Gastroesophageal sphincter (tissue), 4 donors: ENCODE data around the gene LYSMD2. TPM values are rescaled to one million over a fixed set of nuclear protein-coding genes. Genes with fewer than 3 reads are reported as not detected.

ENCODE experiments used
- ATAC-seq: fragments of 150-250 bp; one replicate; pipeline ENCODE4 v1.9.1; 2016; ENCODE audit warnings: mild to moderate bottlenecking, moderate library complexity
- H3K27ac ChIP-seq, 4 donors: fragments of 200-600 bp; sonication (generic) in 3 of 4; 1 replicate in 3 of 4; 2 replicates in 1 of 4; pipeline ENCODE4 v1.5.1; 2016 to 2019
- H3K27me3 ChIP-seq: fragments of 200-600 bp; sonication (generic); one replicate; pipeline ENCODE4 v1.5.1; 2019
- H3K36me3 ChIP-seq, 2 donors: fragments of 200-600 bp; sonication (generic); one replicate each; pipeline ENCODE4 v1.5.1; 2019; ENCODE audit warnings: control low read depth in 1 of 2
- H3K4me1 ChIP-seq, 3 donors: fragments of 200-600 bp; sonication (generic); 1 replicate in 2 of 3; 2 replicates in 1 of 3; pipeline ENCODE4 v1.5.1; 2016 to 2019; ENCODE audit warnings: control low read depth in 2 of 3
- H3K4me3 ChIP-seq, 2 donors: fragments of 200-600 bp; sonication (generic); one replicate each; pipeline ENCODE4 v1.5.1; 2019; ENCODE audit warnings: mild to moderate bottlenecking in 1 of 2, moderate library complexity in 1 of 2
- H3K9me3 ChIP-seq, 3 donors: fragments of 200-600 bp; sonication (generic); one replicate each; pipeline ENCODE4 v1.5.1; 2017 to 2019; ENCODE audit warnings: control low read depth in 2 of 3
- EP300 ChIP-seq: sonication (generic); formaldehyde crosslinking; IDR thresholded peaks from one replicate; pipeline ENCODE4 v1.6.1; 2017; ENCODE audit warnings: antibody characterized with exemption, mild to moderate bottlenecking
- POLR2A ChIP-seq, 2 donors: fragments of 450-650 bp; IDR thresholded peaks; one replicate each; pipeline ENCODE4 v1.6.1; 2017; ENCODE audit warnings: antibody characterized with exemption in 2 of 2, mild to moderate bottlenecking in 2 of 2, moderate library complexity in 1 of 2
- POLR2AphosphoS5 ChIP-seq: sonication (generic); formaldehyde crosslinking; IDR thresholded peaks from one replicate; pipeline ENCODE4 v1.6.1; 2017; ENCODE audit warnings: antibody characterized with exemption
- WGBS, 2 donors: methylation state at CpG; one replicate each; pipeline ENCODE4 v1.1.5; 2018; ENCODE audit warnings: low coverage in 1 of 2; 5-methylcytosine and 5-hydroxymethylcytosine counted together
- total RNA-seq, 4 donors: library from RNA; depleted of rRNA; stranded (reverse); fragments of >200 nt; gene quantifications; one replicate each; pipeline ENCODE4 v1.1.0, GENCODE V29; 2016
- TF ChIP-seq, protein P1 (sequence below), 4 experiments: fragments of 200-600 bp in 2 of 4; fragments of 450-650 bp in 2 of 4; sonication (generic) in 1 of 4; IDR thresholded peaks; one replicate each; pipeline ENCODE4 v1.5.1; 2017 to 2019; ENCODE audit warnings: antibody characterized with exemption in 4 of 4, mild to moderate bottlenecking in 2 of 4, moderate library complexity in 2 of 4

Gene LYSMD2
- total RNA-seq, 4 donors from 2014 or later = 8.9 to 27.9 (median 14.0) TPM

DNA sequence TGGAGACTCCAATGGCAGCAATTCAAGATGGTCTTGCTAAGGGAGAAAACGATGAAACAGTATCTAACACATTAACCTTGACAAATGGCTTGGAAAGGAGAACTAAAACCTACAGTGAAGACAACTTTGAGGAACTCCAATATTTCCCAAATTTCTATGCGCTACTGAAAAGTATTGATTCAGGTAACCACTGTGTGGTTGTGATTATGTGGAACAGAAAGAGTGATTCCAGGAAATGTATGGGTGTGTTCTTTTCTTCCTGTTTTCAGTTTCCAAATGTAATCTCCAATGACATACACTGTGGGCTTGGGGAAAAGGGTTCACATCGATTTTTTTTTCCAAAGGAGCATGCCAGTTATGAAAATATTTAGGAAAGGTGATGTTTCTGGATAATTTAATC is 45.3 kb downstream of the LYSMD2 start:
- TF ChIP-seq POLR2AphosphoS5 (no peak), EP300 (no peak), POLR2A (IDR thresholded peaks at IDR 0.05) (no peak)
- TF ChIP-seq, protein P1, sequence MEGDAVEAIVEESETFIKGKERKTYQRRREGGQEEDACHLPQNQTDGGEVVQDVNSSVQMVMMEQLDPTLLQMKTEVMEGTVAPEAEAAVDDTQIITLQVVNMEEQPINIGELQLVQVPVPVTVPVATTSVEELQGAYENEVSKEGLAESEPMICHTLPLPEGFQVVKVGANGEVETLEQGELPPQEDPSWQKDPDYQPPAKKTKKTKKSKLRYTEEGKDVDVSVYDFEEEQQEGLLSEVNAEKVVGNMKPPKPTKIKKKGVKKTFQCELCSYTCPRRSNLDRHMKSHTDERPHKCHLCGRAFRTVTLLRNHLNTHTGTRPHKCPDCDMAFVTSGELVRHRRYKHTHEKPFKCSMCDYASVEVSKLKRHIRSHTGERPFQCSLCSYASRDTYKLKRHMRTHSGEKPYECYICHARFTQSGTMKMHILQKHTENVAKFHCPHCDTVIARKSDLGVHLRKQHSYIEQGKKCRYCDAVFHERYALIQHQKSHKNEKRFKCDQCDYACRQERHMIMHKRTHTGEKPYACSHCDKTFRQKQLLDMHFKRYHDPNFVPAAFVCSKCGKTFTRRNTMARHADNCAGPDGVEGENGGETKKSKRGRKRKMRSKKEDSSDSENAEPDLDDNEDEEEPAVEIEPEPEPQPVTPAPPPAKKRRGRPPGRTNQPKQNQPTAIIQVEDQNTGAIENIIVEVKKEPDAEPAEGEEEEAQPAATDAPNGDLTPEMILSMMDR (IDR thresholded peaks at IDR 0.05) = no peak
- no peak overlapping the region for H3K4me3 ChIP-seq
- no peak overlapping the region for H3K27ac ChIP-seq
- H3K27me3 ChIP-seq = peaks cover 16% of the 10 kb centered on the region
- 65 to 67% methylated on average over 3 of the region's 3 CpGs for WGBS, 2 donors
- ATAC-seq = no peak
- H3K9me3 ChIP-seq = no peaks in the 10 kb centered on the region
- H3K36me3 ChIP-seq = no peaks in the 10 kb centered on the region
- no peaks in the 10 kb centered on the region for H3K4me1 ChIP-seq

DNA sequence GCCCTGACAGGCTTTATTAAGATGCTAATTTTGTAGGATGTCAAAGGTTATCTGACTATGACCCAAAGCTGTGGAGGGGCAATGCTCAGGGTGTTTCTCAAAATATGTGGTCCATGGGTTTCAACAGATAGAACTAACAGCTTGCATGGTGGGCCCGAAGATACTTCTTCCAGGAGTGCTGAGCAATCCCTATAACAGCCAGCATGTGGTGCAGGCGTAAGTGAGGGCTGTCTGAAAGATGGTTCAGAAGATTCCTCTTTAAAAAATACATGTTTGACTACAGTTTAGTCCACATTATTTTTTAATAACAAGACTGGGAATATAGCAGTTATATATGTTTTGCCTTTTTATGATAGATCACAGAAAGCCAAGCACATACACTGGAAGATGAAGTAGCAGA is 48.6 kb downstream of the LYSMD2 start:
- ATAC-seq = no peak
- H3K4me3 ChIP-seq = no peak overlapping the region
- no peak for TF ChIP-seq POLR2A (IDR thresholded peaks at IDR 0.05)
- TF ChIP-seq, protein P1 (IDR thresholded peaks at IDR 0.05) = peak in 1 of 4 experiments; percentile 10
- H3K9me3 ChIP-seq = no peaks in the 10 kb centered on the region
- H3K4me1 ChIP-seq = no peaks in the 10 kb centered on the region
- no peaks in the 10 kb centered on the region for H3K36me3 ChIP-seq
- peaks cover 30% of the 10 kb centered on the region for H3K27me3 ChIP-seq
- 63% methylated on average over 2 of the region's 2 CpGs; no CpG with 5 or more reads in 1 of the 2 donors for WGBS, 2 donors
- no peak overlapping the region for H3K27ac ChIP-seq

DNA sequence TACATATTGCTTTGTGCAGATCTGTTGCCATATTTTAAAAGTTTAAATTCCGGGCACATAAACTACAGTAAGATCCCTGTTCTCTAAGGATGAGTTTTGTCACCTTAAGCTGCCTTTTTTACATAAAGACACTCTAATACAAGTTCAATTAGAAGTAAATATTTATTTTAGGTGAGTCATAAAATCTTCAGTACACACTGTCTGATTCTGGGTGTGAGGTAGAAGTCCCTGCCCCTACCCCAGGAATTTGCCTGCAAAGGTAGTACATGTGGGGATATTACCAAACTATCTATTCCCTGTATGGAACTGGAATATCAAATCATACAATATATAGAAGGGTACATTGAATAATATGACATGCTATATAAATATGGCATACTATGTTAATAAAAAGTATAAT is 49.9 kb downstream of the LYSMD2 start:
- Histone ChIP-seq H3K4me1 (no peaks in the 10 kb centered on the region), H3K4me3 (no peak overlapping the region), H3K36me3 (no peaks in the 10 kb centered on the region), H3K27ac (no peak overlapping the region), H3K9me3 (no peaks in the 10 kb centered on the region), H3K27me3 (peaks cover 38% of the 10 kb centered on the region)
- WGBS, 2 donors = 0 to 100% methylated on average over 1 of the region's 1 CpG
- no peak for TF ChIP-seq POLR2A (IDR thresholded peaks at IDR 0.05)
- no peak for TF ChIP-seq POLR2AphosphoS5
- TF ChIP-seq, protein P1 (IDR thresholded peaks at IDR 0.05) = no peak
- TF ChIP-seq EP300 = no peak
- ATAC-seq = no peak

DNA sequence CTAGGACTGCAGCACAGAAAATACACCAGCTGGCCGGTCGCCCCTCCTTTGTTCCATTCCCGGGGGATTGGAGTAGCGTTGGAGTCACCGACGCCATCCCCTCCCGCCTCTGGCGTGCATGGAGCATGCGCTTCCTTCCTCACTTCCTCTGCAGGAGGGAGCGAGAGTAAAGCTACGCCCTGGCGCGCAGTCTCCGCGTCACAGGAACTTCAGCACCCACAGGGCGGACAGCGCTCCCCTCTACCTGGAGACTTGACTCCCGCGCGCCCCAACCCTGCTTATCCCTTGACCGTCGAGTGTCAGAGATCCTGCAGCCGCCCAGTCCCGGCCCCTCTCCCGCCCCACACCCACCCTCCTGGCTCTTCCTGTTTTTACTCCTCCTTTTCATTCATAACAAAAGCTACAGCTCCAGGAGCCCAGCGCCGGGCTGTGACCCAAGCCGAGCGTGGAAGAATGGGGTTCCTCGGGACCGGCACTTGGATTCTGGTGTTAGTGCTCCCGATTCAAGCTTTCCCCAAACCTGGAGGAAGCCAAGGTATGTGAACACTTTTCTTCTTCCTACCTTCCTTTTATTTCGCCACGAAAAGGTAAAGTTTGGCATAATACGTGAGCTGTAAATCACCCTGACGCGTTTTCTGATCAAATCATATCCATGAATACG is 56.0 kb downstream of the LYSMD2 start, which contains the start of gene SCG3:
Gene SCG3, plus strand, starts transcription at position 201 of the 661 bp plus-strand sequence. Its CDS starts 253 bp downstream, at position 454.
- WGBS, 2 donors = 4% methylated on average over 20 to 21 of the region's 38 CpGs
- no peaks in the 10 kb centered on the region for H3K36me3 ChIP-seq
- peak; percentile 66 for ATAC-seq
- peaks cover 0 to 9% (median 0%) of the 10 kb centered on the region in 3 donors for H3K4me1 ChIP-seq
- H3K27me3 ChIP-seq = peaks cover 46% of the 10 kb centered on the region
- TF ChIP-seq, protein P1 (IDR thresholded peaks at IDR 0.05) = no peak
- no peak for TF ChIP-seq POLR2AphosphoS5
- no peaks in the 10 kb centered on the region for H3K9me3 ChIP-seq
- no peak within 1 kb of the TSS for H3K27ac ChIP-seq
- H3K4me3 ChIP-seq = peak within 1 kb of the TSS in 1 of 2 donors; percentile 20

DNA sequence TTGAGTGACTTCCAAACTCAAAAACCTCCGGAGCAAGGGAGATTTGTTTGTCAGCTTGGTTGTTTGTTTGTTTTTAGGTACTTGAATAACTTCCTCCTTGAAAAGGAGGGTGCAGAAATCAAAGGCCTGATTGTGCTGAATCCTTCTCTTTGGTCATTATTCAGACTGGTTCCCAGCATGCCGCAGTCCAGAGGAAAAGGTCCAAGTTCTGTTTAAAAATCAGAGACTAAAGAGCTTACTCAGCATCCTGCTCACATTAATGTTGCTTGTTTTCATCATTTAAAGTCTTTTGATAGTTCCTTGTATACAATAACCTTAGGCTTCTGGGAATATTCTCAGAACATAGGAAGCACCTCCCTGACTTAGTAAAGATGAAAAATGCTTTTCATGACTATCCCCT is 57.1 kb downstream of the LYSMD2 start:
- TF ChIP-seq, protein P1 (IDR thresholded peaks at IDR 0.05) = no peak
- TF ChIP-seq EP300 (no peak), POLR2A (IDR thresholded peaks at IDR 0.05) (no peak), POLR2AphosphoS5 (no peak)
- H3K4me3 ChIP-seq = no peak overlapping the region
- WGBS, 2 donors = 32 to 47% methylated on average over 2 of the region's 2 CpGs
- no peak for ATAC-seq
- no peak overlapping the region for H3K27ac ChIP-seq
- no peaks in the 10 kb centered on the region for H3K9me3 ChIP-seq
- H3K27me3 ChIP-seq = peaks cover 41% of the 10 kb centered on the region
- H3K36me3 ChIP-seq = no peaks in the 10 kb centered on the region
- peaks cover 0 to 9% (median 0%) of the 10 kb centered on the region in 3 donors for H3K4me1 ChIP-seq
